ENCODE measurements around the gene ZNF431.

DNA sequence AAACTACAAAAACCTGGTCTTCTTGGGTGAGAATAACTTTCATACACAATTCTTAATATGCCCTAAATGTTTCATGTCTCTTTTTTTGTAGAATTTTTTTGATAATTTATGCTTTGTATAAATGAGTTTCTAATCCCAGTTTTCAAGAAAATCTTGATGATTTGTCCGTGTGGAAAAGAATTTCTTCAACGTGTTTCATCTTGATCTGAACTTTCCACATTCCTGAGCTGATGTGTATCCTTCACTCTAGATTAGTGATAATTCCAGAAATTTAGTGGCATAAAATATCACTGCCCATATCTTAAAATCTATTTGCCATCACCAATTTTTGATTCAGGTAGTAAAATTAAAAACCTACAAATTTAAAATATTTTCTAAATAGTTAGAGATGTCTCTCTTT is 24.6 kb downstream of the ZNF431 start:
- TF ChIP-seq POLR2A (IDR thresholded peaks at IDR 0.05; ENCODE audit: low read length): no peak
- no peak for TF ChIP-seq GATA1 (IDR thresholded peaks at IDR 0.05; ENCODE audit: low read depth, low read length)

All from erythroblast (primary cell).